G401.6 (cell line): ENCODE measurements around the gene MAP3K5.

ENCODE experiments used
- FAIRE-seq: peaks from 2 replicates; lab custom pipeline; 2012; peaks lifted over from hg19 to GRCh38; lab: Jason Lieb, UNC

MAP3K5 gene

GRCh38 chr6:136538836-136539235, 253.4 kb downstream of the MAP3K5 start:
- FAIRE-seq, result no peak

GRCh38 chr6:136535880-136536650, 256.2 kb downstream of the MAP3K5 start:
- FAIRE-seq, result no peak

- no peak for FAIRE-seq
Observed at GRCh38 chr6:136535017-136535765, 257.1 kb downstream of the MAP3K5 start.

- FAIRE-seq, result no peak
Observed at GRCh38 chr6:136534268-136534667, 258.0 kb downstream of the MAP3K5 start.

- FAIRE-seq, result no peak
Observed at GRCh38 chr6:136533487-136533886, 258.8 kb downstream of the MAP3K5 start.

- FAIRE-seq, result no peak
Observed at GRCh38 chr6:136532030-136532429, 260.2 kb downstream of the MAP3K5 start.

- FAIRE-seq, result no peak
Observed at GRCh38 chr6:136529710-136530109, 262.6 kb downstream of the MAP3K5 start.

GRCh38 chr6:136528477-136528876, 263.8 kb downstream of the MAP3K5 start:
- no peak for FAIRE-seq

GRCh38 chr6:136527831-136528230, 264.4 kb downstream of the MAP3K5 start:
- no peak for FAIRE-seq

GRCh38 chr6:136526937-136527336, 265.3 kb downstream of the MAP3K5 start:
- no peak for FAIRE-seq

GRCh38 chr6:136526196-136526930, 265.9 kb downstream of the MAP3K5 start:
- no peak for FAIRE-seq

- no peak for FAIRE-seq
Observed at GRCh38 chr6:136525586-136526195, 266.6 kb downstream of the MAP3K5 start.

- FAIRE-seq, result no peak
Observed at GRCh38 chr6:136524936-136525413, 267.3 kb downstream of the MAP3K5 start.

- no peak for FAIRE-seq
Observed at GRCh38 chr6:136524339-136524935, 267.8 kb downstream of the MAP3K5 start.

- FAIRE-seq, result no peak
Observed at GRCh38 chr6:136523196-136523595, 269.1 kb downstream of the MAP3K5 start.

GRCh38 chr6:136522636-136523035, 269.6 kb downstream of the MAP3K5 start:
- FAIRE-seq, result no peak

GRCh38 chr6:136521911-136522310, 270.4 kb downstream of the MAP3K5 start:
- FAIRE-seq, result no peak

- no peak for FAIRE-seq
Observed at GRCh38 chr6:136521427-136521826, 270.9 kb downstream of the MAP3K5 start.

GRCh38 chr6:136520517-136520916, 271.8 kb downstream of the MAP3K5 start:
- no peak for FAIRE-seq

- no peak for FAIRE-seq
Observed at GRCh38 chr6:136517582-136517981, 274.7 kb downstream of the MAP3K5 start.

- FAIRE-seq, result no peak
Observed at GRCh38 chr6:136517002-136517401, 275.3 kb downstream of the MAP3K5 start.

- no peak for FAIRE-seq
Observed at GRCh38 chr6:136514591-136514990, 277.7 kb downstream of the MAP3K5 start.
